ENCODE measurements around the gene MICALL2.

- TF ChIP-seq EZH2 (IDR thresholded peaks at IDR 0.05; ENCODE audit: insufficient read depth, poor library complexity, severe bottlenecking) (no peak), EZH2phosphoT487 (IDR thresholded peaks at IDR 0.05; ENCODE audit: insufficient read depth, low read depth) (no peak)
Measured at GRCh38 chr7:1436608-1437007, 22.7 kb downstream of the MICALL2 start.
